Ramos (cell line): ENCODE data around the gene CACNA1C.

Experiments used
- in situ Hi-C: fragments of 300-500 bp; cut with MboI; formaldehyde crosslinking; loops from one replicate; pipeline ENCODE4 v1.14.3; 2022; ENCODE audit warnings: low sequenced_read_pairs; ENCODE audit not compliant: unreplicated experiment

The CACNA1C gene

GRCh38 chr12:2504577-2504976, 451.8 kb downstream of the CACNA1C start:
- in situ Hi-C loops, result no loop called here

- in situ Hi-C loops, result no loop called here
These were observed 455.0 kb downstream of the CACNA1C start for GRCh38 chr12:2507814-2508213.

GRCh38 chr12:2509137-2509536, 456.4 kb downstream of the CACNA1C start:
- in situ Hi-C loops, result no loop called here

- in situ Hi-C loops, result no loop called here
These were observed 457.3 kb downstream of the CACNA1C start for GRCh38 chr12:2510045-2510444.

- in situ Hi-C loops, result no loop called here
These were observed 460.6 kb downstream of the CACNA1C start for GRCh38 chr12:2513141-2514037.

GRCh38 chr12:2514038-2514340, 461.2 kb downstream of the CACNA1C start:
- in situ Hi-C loops, result no loop called here

GRCh38 chr12:2520722-2521246, 468.0 kb downstream of the CACNA1C start:
- in situ Hi-C loops, result no loop called here

GRCh38 chr12:2523317-2523716, 470.5 kb downstream of the CACNA1C start:
- in situ Hi-C loops, result no loop called here

- in situ Hi-C loops, result no loop called here
These were observed 471.1 kb downstream of the CACNA1C start for GRCh38 chr12:2523844-2524243.

- in situ Hi-C loops, result no loop called here
These were observed 473.6 kb downstream of the CACNA1C start for GRCh38 chr12:2526371-2526770.

GRCh38 chr12:2528001-2528400, 475.2 kb downstream of the CACNA1C start:
- in situ Hi-C loops, result no loop called here

- in situ Hi-C loops, result no loop called here
These were observed 477.0 kb downstream of the CACNA1C start for GRCh38 chr12:2529807-2530206.

- in situ Hi-C loops, result no loop called here
These were observed 478.6 kb downstream of the CACNA1C start for GRCh38 chr12:2531371-2531770.

- in situ Hi-C loops, result no loop called here
These were observed 480.2 kb downstream of the CACNA1C start for GRCh38 chr12:2533036-2533435.

- in situ Hi-C loops, result no loop called here
These were observed 482.9 kb downstream of the CACNA1C start for GRCh38 chr12:2535583-2536204.

- in situ Hi-C loops, result no loop called here
These were observed 483.9 kb downstream of the CACNA1C start for GRCh38 chr12:2536724-2537123.

- in situ Hi-C loops, result no loop called here
These were observed 485.2 kb downstream of the CACNA1C start for GRCh38 chr12:2537868-2538541.

- in situ Hi-C loops, result no loop called here
These were observed 487.2 kb downstream of the CACNA1C start for GRCh38 chr12:2539938-2540337.

GRCh38 chr12:2540535-2540941, 487.8 kb downstream of the CACNA1C start:
- in situ Hi-C loops, result no loop called here

- in situ Hi-C loops, result no loop called here
These were observed 488.9 kb downstream of the CACNA1C start for GRCh38 chr12:2541631-2542204.

GRCh38 chr12:2543801-2544200, 491.0 kb downstream of the CACNA1C start:
- in situ Hi-C loops, result no loop called here
